Left lung (tissue), 10 donors: ENCODE results near the gene ERRFI1. TPM values are rescaled to one million over a fixed set of nuclear protein-coding genes. Genes with fewer than 3 reads are reported as not detected.
A peak's percentile ranks its signal among the peaks of the same experiment; 100 is the strongest.

ENCODE experiments used
- ATAC-seq: fragments of 200-7000 bp; cut with Tn5 transposase; one replicate; pipeline ENCODE4 v1.9.1; 2020; ENCODE audit warnings: moderate library complexity
- DNase-seq, 4 donors: peaks; one replicate each; pipeline ENCODE4 v3.0.0-alpha.2; 2013 to 2020
- H3K27ac ChIP-seq, 2 donors: fragments of 200-600 bp; sonication (generic) in 1 of 2; one replicate each; pipeline versions ENCODE4 v1.5.0 to v1.8.0; 2020 to 2021
- H3K27me3 ChIP-seq, 2 donors: fragments of 200-600 bp; sonication (generic) in 1 of 2; one replicate each; pipeline versions ENCODE4 v1.5.0 to v1.8.0; 2020 to 2021
- H3K36me3 ChIP-seq, 2 donors: fragments of 200-600 bp; sonication (generic) in 1 of 2; one replicate each; pipeline versions ENCODE4 v1.5.0 to v1.8.0; 2020 to 2021
- H3K4me1 ChIP-seq, 2 donors: fragments of 200-600 bp; one replicate each; pipeline ENCODE4 v1.8.0; 2021
- H3K4me3 ChIP-seq, 2 donors: fragments of 200-600 bp; sonication (generic) in 1 of 2; one replicate each; pipeline versions ENCODE4 v1.5.0 to v1.8.0; 2020 to 2021; ENCODE audit warnings: mild to moderate bottlenecking in 1 of 2
- H3K9me3 ChIP-seq, 2 donors: fragments of 200-600 bp; sonication (generic) in 1 of 2; one replicate each; pipeline versions ENCODE4 v1.5.0 to v1.8.0; 2020 to 2021
- intact Hi-C, 2 donors: fragments of 100-400 bp; cut with DNase I; formaldehyde crosslinking; loops; one replicate each; pipeline versions ENCODE4 v1.11.2 to v1.14.2; 2022
- polyA plus RNA-seq, 6 donors: library from polyadenylated mRNA; unstranded; fragments of 120-200 nt; gene quantifications; one replicate each; pipeline ENCODE4 v1.2.1, GENCODE V29; 2013; ENCODE audit not compliant: insufficient read length in 6 of 6
- total RNA-seq, 2 donors: library from RNA; stranded (reverse); fragmentation: NEBNext Ultra II Directional; extraction: Animal tissue kit (Norgen Biotek cat#: 25700); gene quantifications; one replicate each; pipeline ENCODE4 v1.2.1, GENCODE V29; 2021
- TF ChIP-seq, protein P1 (sequence below), 2 donors: fragments of 200-600 bp; sonication (generic) in 1 of 2; IDR thresholded peaks; one replicate each; pipeline versions ENCODE4 v1.5.0 to v1.8.0; 2021; ENCODE audit warnings: antibody characterized with exemption in 2 of 2
- donor health status: DM: no; HTN: yes; CAD: no.
- donor health status: DM: no; HTN: no; CAD: no.

Gene ERRFI1
- total and polyA plus RNA-seq, 8 donors = 60.8 to 88.8 (median 75.8) TPM

DNA sequence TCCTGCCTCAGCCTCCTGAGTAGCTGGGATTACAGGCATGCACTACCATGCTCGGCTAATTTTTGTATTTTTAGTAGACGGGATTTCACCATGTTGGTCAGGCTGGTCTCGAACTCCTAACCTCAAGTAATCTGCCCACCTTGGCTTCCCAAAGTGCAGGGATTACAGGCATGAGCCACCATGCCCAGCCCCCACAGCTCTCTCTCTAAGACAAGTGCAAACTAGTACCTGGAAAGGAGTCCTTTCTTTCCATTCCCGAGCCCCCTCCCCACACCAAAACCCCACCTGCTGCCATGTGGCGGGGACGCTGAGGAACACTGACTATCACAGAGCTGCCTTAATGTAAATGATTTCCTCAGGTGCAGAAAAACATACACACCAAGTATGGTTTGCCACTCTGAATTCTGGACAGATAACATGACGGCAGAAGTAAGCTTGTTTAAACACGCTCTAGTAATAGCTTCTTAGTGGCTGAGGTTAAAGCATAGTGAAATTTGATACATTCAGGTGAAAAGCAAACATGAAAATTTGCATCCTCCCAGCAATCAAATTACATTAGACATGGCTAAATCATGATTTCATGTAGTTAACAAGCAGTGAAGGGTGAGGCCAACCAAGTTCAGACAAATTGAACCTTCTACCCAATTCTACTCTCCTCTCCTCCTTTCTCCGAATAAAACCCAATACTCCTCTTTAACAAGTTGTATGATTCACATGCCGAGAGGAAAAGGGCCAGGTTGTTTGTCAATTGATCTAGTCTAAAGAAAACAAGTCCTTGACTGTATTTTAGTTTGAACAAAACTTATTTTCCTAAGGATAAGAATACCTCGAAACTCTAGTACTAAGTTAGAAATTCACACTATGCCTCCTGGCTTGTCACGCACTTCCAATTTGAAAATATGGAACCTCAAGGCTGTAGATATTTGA, 19.8 kb downstream of the ERRFI1 start:
- peak; percentile 52 for ATAC-seq
- Histone ChIP-seq H3K27me3 (no peaks in the 10 kb centered on the region), H3K9me3 (no peaks in the 10 kb centered on the region), H3K4me1 (peaks cover 12 to 23% of the 10 kb centered on the region in 2 donors), H3K36me3 (peaks cover 0 to 5% of the 10 kb centered on the region in 2 donors), H3K4me3 (no peak overlapping the region), H3K27ac (peak overlapping the region in 1 of 2 donors; percentile 50)
- intact Hi-C loops = no loop called here
- DNase-seq = peak in 1 of 4 donors; percentile 39
- TF ChIP-seq, protein P1, sequence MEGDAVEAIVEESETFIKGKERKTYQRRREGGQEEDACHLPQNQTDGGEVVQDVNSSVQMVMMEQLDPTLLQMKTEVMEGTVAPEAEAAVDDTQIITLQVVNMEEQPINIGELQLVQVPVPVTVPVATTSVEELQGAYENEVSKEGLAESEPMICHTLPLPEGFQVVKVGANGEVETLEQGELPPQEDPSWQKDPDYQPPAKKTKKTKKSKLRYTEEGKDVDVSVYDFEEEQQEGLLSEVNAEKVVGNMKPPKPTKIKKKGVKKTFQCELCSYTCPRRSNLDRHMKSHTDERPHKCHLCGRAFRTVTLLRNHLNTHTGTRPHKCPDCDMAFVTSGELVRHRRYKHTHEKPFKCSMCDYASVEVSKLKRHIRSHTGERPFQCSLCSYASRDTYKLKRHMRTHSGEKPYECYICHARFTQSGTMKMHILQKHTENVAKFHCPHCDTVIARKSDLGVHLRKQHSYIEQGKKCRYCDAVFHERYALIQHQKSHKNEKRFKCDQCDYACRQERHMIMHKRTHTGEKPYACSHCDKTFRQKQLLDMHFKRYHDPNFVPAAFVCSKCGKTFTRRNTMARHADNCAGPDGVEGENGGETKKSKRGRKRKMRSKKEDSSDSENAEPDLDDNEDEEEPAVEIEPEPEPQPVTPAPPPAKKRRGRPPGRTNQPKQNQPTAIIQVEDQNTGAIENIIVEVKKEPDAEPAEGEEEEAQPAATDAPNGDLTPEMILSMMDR (IDR thresholded peaks at IDR 0.05) = no peak

GRCh38 chr1:8004803-8005573, 21.1 kb downstream of the ERRFI1 start:
- Histone ChIP-seq H3K27ac (peak overlapping the region; percentile 50), H3K9me3 (no peaks in the 10 kb centered on the region), H3K36me3 (no peaks in the 10 kb centered on the region), H3K4me3 (no peak overlapping the region), H3K27me3 (no peaks in the 10 kb centered on the region), H3K4me1 (peaks cover 12 to 23% of the 10 kb centered on the region in 2 donors)
- intact Hi-C loops = no loop called here
- DNase-seq = peak; percentile 55 to 81 (median 64)
- peak; percentile 86 for ATAC-seq
- TF ChIP-seq, protein P1 (IDR thresholded peaks at IDR 0.05) = no peak

- no peak overlapping the region for H3K4me3 ChIP-seq
- H3K27me3 ChIP-seq = no peaks in the 10 kb centered on the region
- peak overlapping the region; percentile 50 for H3K27ac ChIP-seq
- ATAC-seq = no peak
- no peak for DNase-seq
- TF ChIP-seq, protein P1 (IDR thresholded peaks at IDR 0.05) = no peak
- intact Hi-C loops = no loop called here
- no peaks in the 10 kb centered on the region for H3K9me3 ChIP-seq
- H3K36me3 ChIP-seq = no peaks in the 10 kb centered on the region
- H3K4me1 ChIP-seq = peaks cover 12 to 23% of the 10 kb centered on the region in 2 donors
These were observed 21.9 kb downstream of the ERRFI1 start for GRCh38 chr1:8004113-8004802.

- intact Hi-C loops = no loop called here
These were observed 22.5 kb downstream of the ERRFI1 start for GRCh38 chr1:8003438-8004112.

More at GRCh38 chr1:8003438-8004112, 22.5 kb downstream of the ERRFI1 start:
- H3K9me3 ChIP-seq = no peaks in the 10 kb centered on the region
- H3K36me3 ChIP-seq = no peaks in the 10 kb centered on the region
- no peaks in the 10 kb centered on the region for H3K27me3 ChIP-seq
- DNase-seq = no peak
- no peak overlapping the region for H3K4me3 ChIP-seq
- peak overlapping the region in 1 of 2 donors; percentile 50 for H3K27ac ChIP-seq
- peaks cover 12 to 23% of the 10 kb centered on the region in 2 donors for H3K4me1 ChIP-seq
- TF ChIP-seq, protein P1 (IDR thresholded peaks at IDR 0.05) = no peak
- ATAC-seq = no peak
